ENCODE data around the gene CD151. TPM values are rescaled to one million over a fixed set of nuclear protein-coding genes. Genes with fewer than 3 reads are reported as not detected.

The CD151 gene
- total and polyA plus RNA-seq, 4 donors, result 182 to 556 (median 399) TPM

- no peak overlapping the region for H3K27ac ChIP-seq (ENCODE audit: low read depth in 1 of 2, low read length in 1 of 2)
- peaks cover 0 to 35% (median 0%) of the 10 kb centered on the region in 4 donors for H3K36me3 ChIP-seq (ENCODE audit: control insufficient read depth in 4 of 4, insufficient read depth in 4 of 4, low read length in 4 of 4)
- DNase-seq (no peak), ATAC-seq (ENCODE audit: insufficient read depth, low FRiP score) (no peak)
- TF ChIP-seq CTCF (IDR thresholded peaks at IDR 0.05; ENCODE audit: control extremely low read depth, extremely low read depth), result no peak
- WGBS, 2 donors, result 90% methylated on average over 15 to 20 of the region's 20 CpGs
- no peak overlapping the region for H3K4me3 ChIP-seq
- no peak overlapping the region for H3K9ac ChIP-seq (ENCODE audit: insufficient read depth in 1 of 2, low read length in 2 of 2)
- H3K4me1 ChIP-seq (ENCODE audit: control insufficient read depth in 5 of 5, insufficient read depth in 5 of 5, low read length in 5 of 5), result peaks cover 0 to 27% (median 16%) of the 10 kb centered on the region in 5 donors
- no peaks in the 10 kb centered on the region for H3K9me3 ChIP-seq (ENCODE audit: control insufficient read depth in 4 of 4, insufficient read depth in 3 of 4, low read length in 3 of 4)
- no peaks in the 10 kb centered on the region for H3K27me3 ChIP-seq (ENCODE audit: control insufficient read depth in 3 of 3, insufficient read depth in 3 of 3, low read length in 2 of 3)
Observed at GRCh38 chr11:854601-855329, 22.0 kb downstream of the CD151 start.

GRCh38 chr11:855330-855674, 22.6 kb downstream of the CD151 start:
- no peaks in the 10 kb centered on the region for H3K9me3 ChIP-seq (ENCODE audit: control insufficient read depth in 4 of 4, insufficient read depth in 3 of 4, low read length in 3 of 4)
- peaks cover 0 to 29% (median 12%) of the 10 kb centered on the region in 5 donors for H3K4me1 ChIP-seq (ENCODE audit: control insufficient read depth in 5 of 5, insufficient read depth in 5 of 5, low read length in 5 of 5)
- no peak overlapping the region for H3K9ac ChIP-seq (ENCODE audit: insufficient read depth in 1 of 2, low read length in 2 of 2)
- no peaks in the 10 kb centered on the region for H3K27me3 ChIP-seq (ENCODE audit: control insufficient read depth in 3 of 3, insufficient read depth in 3 of 3, low read length in 2 of 3)
- no peak for TF ChIP-seq CTCF (IDR thresholded peaks at IDR 0.05; ENCODE audit: control extremely low read depth, extremely low read depth)
- peaks cover 0 to 35% (median 0%) of the 10 kb centered on the region in 4 donors for H3K36me3 ChIP-seq (ENCODE audit: control insufficient read depth in 4 of 4, insufficient read depth in 4 of 4, low read length in 4 of 4)
- WGBS, 2 donors, result 90 to 94% methylated on average over 4 to 7 of the region's 7 CpGs
- ATAC-seq (ENCODE audit: insufficient read depth, low FRiP score) (no peak), DNase-seq (no peak)
- H3K27ac ChIP-seq (ENCODE audit: low read depth in 1 of 2, low read length in 1 of 2), result no peak overlapping the region
- H3K4me3 ChIP-seq, result no peak overlapping the region

- Histone ChIP-seq H3K9me3 (ENCODE audit: control insufficient read depth in 4 of 4, insufficient read depth in 3 of 4, low read length in 3 of 4) (no peaks in the 10 kb centered on the region), H3K36me3 (ENCODE audit: control insufficient read depth in 4 of 4, insufficient read depth in 4 of 4, low read length in 4 of 4) (peaks cover 0 to 31% (median 0%) of the 10 kb centered on the region in 4 donors), H3K9ac (ENCODE audit: insufficient read depth in 1 of 2, low read length in 2 of 2) (no peak overlapping the region), H3K27ac (ENCODE audit: low read depth in 1 of 2, low read length in 1 of 2) (no peak overlapping the region), H3K4me3 (no peak overlapping the region), H3K27me3 (ENCODE audit: control insufficient read depth in 3 of 3, insufficient read depth in 3 of 3, low read length in 2 of 3) (no peaks in the 10 kb centered on the region), H3K4me1 (ENCODE audit: control insufficient read depth in 5 of 5, insufficient read depth in 5 of 5, low read length in 5 of 5) (peaks cover 0 to 27% (median 12%) of the 10 kb centered on the region in 5 donors)
- WGBS, 2 donors, result 91 to 93% methylated on average over 12 of the region's 12 CpGs
- TF ChIP-seq CTCF (IDR thresholded peaks at IDR 0.05; ENCODE audit: control extremely low read depth, extremely low read depth), result no peak
- no peak for DNase-seq
- ATAC-seq (ENCODE audit: insufficient read depth, low FRiP score), result no peak
Observed at GRCh38 chr11:855796-856195, 23.0 kb downstream of the CD151 start.

All from lung (tissue), 12 donors.